Measurements from ENCODE around the gene TMEM17. TPM values are rescaled to one million over a fixed set of nuclear protein-coding genes. Genes with fewer than 3 reads are reported as not detected.

TMEM17 gene
- 0.67 TPM for polyA plus RNA-seq (2012; ENCODE audit: low read depth, missing spikeins)

GRCh38 chr2:62505750-62506420, at the start of gene TMEM17:
TMEM17 (minus strand) TSS chr2:62506195; CDS start chr2:62506129, 66 bp downstream.
- no peak for TF ChIP-seq POLR2AphosphoS5 (IDR thresholded peaks at IDR 0.05; ENCODE audit: low read depth, low read length)
- no peak for TF ChIP-seq SPI1 (IDR thresholded peaks at IDR 0.05; ENCODE audit: low read depth, low read length)
- no peak for TF ChIP-seq POLR2A (IDR thresholded peaks at IDR 0.05; ENCODE audit: low read depth, low read length)
- TF ChIP-seq TAF1 (IDR thresholded peaks at IDR 0.05; ENCODE audit: low read depth, low read length): no peak; the same call in 1 of the 2 replicates
- TF ChIP-seq POU2F2 (IDR thresholded peaks at IDR 0.05; ENCODE audit: low read depth, low read length): no peak
- TF ChIP-seq PAX5 (IDR thresholded peaks at IDR 0.05; ENCODE audit: insufficient read depth, low read length, severe bottlenecking): no peak
- DNase-seq (ENCODE audit: insufficient read length, low spot score) (peak; percentile 60), FAIRE-seq (peak; percentile 95)

- TF ChIP-seq TAF1 (IDR thresholded peaks at IDR 0.05; ENCODE audit: low read depth, low read length) (no peak), POU2F2 (IDR thresholded peaks at IDR 0.05; ENCODE audit: low read depth, low read length) (no peak), POLR2A (IDR thresholded peaks at IDR 0.05; ENCODE audit: low read depth, low read length) (no peak), PAX5 (IDR thresholded peaks at IDR 0.05; ENCODE audit: insufficient read depth, low read length, severe bottlenecking) (no peak), POLR2AphosphoS5 (IDR thresholded peaks at IDR 0.05; ENCODE audit: low read depth, low read length) (no peak), SPI1 (IDR thresholded peaks at IDR 0.05; ENCODE audit: low read depth, low read length) (no peak)
- DNase-seq (ENCODE audit: insufficient read length, low spot score) (no peak), FAIRE-seq (no peak)
These were observed 48.4 kb upstream of the TMEM17 start for GRCh38 chr2:62554440-62554839.

GRCh38 chr2:62550461-62550860, 44.5 kb upstream of the TMEM17 start:
- no peak for FAIRE-seq
- TF ChIP-seq TAF1 (IDR thresholded peaks at IDR 0.05; ENCODE audit: low read depth, low read length) (no peak), POLR2A (IDR thresholded peaks at IDR 0.05; ENCODE audit: low read depth, low read length) (no peak), SPI1 (IDR thresholded peaks at IDR 0.05; ENCODE audit: low read depth, low read length) (no peak), PAX5 (IDR thresholded peaks at IDR 0.05; ENCODE audit: insufficient read depth, low read length, severe bottlenecking) (no peak), POLR2AphosphoS5 (IDR thresholded peaks at IDR 0.05; ENCODE audit: low read depth, low read length) (no peak), POU2F2 (IDR thresholded peaks at IDR 0.05; ENCODE audit: low read depth, low read length) (no peak)
- DNase-seq (ENCODE audit: insufficient read length, low spot score): no peak

- DNase-seq (ENCODE audit: insufficient read length, low spot score) (no peak), FAIRE-seq (no peak)
- no peak for TF ChIP-seq POLR2AphosphoS5 (IDR thresholded peaks at IDR 0.05; ENCODE audit: low read depth, low read length)
- TF ChIP-seq POLR2A (IDR thresholded peaks at IDR 0.05; ENCODE audit: low read depth, low read length): no peak
- TF ChIP-seq POU2F2 (IDR thresholded peaks at IDR 0.05; ENCODE audit: low read depth, low read length): no peak
- no peak for TF ChIP-seq PAX5 (IDR thresholded peaks at IDR 0.05; ENCODE audit: insufficient read depth, low read length, severe bottlenecking)
- no peak for TF ChIP-seq SPI1 (IDR thresholded peaks at IDR 0.05; ENCODE audit: low read depth, low read length)
- TF ChIP-seq TAF1 (IDR thresholded peaks at IDR 0.05; ENCODE audit: low read depth, low read length): no peak
These were observed 41.9 kb upstream of the TMEM17 start for GRCh38 chr2:62547854-62548253.

- DNase-seq (ENCODE audit: insufficient read length, low spot score) (no peak), FAIRE-seq (no peak)
- TF ChIP-seq POLR2A (IDR thresholded peaks at IDR 0.05; ENCODE audit: low read depth, low read length): no peak
- no peak for TF ChIP-seq SPI1 (IDR thresholded peaks at IDR 0.05; ENCODE audit: low read depth, low read length)
These were observed 39.3 kb upstream of the TMEM17 start for GRCh38 chr2:62545261-62545660.

- DNase-seq (ENCODE audit: insufficient read length, low spot score) (no peak), FAIRE-seq (no peak)
- TF ChIP-seq TAF1 (IDR thresholded peaks at IDR 0.05; ENCODE audit: low read depth, low read length): no peak
- TF ChIP-seq SPI1 (IDR thresholded peaks at IDR 0.05; ENCODE audit: low read depth, low read length): no peak
- no peak for TF ChIP-seq POU2F2 (IDR thresholded peaks at IDR 0.05; ENCODE audit: low read depth, low read length)
- no peak for TF ChIP-seq POLR2AphosphoS5 (IDR thresholded peaks at IDR 0.05; ENCODE audit: low read depth, low read length)
- TF ChIP-seq PAX5 (IDR thresholded peaks at IDR 0.05; ENCODE audit: insufficient read depth, low read length, severe bottlenecking): no peak
- no peak for TF ChIP-seq POLR2A (IDR thresholded peaks at IDR 0.05; ENCODE audit: low read depth, low read length)
These were observed 34.6 kb upstream of the TMEM17 start for GRCh38 chr2:62540408-62541168.

- FAIRE-seq: no peak
- DNase-seq (ENCODE audit: insufficient read length, low spot score): no peak
- TF ChIP-seq POLR2A (IDR thresholded peaks at IDR 0.05; ENCODE audit: low read depth, low read length) (no peak), POU2F2 (IDR thresholded peaks at IDR 0.05; ENCODE audit: low read depth, low read length) (no peak), SPI1 (IDR thresholded peaks at IDR 0.05; ENCODE audit: low read depth, low read length) (no peak), TAF1 (IDR thresholded peaks at IDR 0.05; ENCODE audit: low read depth, low read length) (no peak), POLR2AphosphoS5 (IDR thresholded peaks at IDR 0.05; ENCODE audit: low read depth, low read length) (no peak), PAX5 (IDR thresholded peaks at IDR 0.05; ENCODE audit: insufficient read depth, low read length, severe bottlenecking) (no peak)
These were observed 33.8 kb upstream of the TMEM17 start for GRCh38 chr2:62539606-62540407.

- DNase-seq (ENCODE audit: insufficient read length, low spot score) (no peak), FAIRE-seq (no peak)
- TF ChIP-seq TAF1 (IDR thresholded peaks at IDR 0.05; ENCODE audit: low read depth, low read length) (no peak), SPI1 (IDR thresholded peaks at IDR 0.05; ENCODE audit: low read depth, low read length) (no peak), PAX5 (IDR thresholded peaks at IDR 0.05; ENCODE audit: insufficient read depth, low read length, severe bottlenecking) (no peak), POU2F2 (IDR thresholded peaks at IDR 0.05; ENCODE audit: low read depth, low read length) (no peak), POLR2AphosphoS5 (IDR thresholded peaks at IDR 0.05; ENCODE audit: low read depth, low read length) (no peak), POLR2A (IDR thresholded peaks at IDR 0.05; ENCODE audit: low read depth, low read length) (no peak)
These were observed 32.8 kb upstream of the TMEM17 start for GRCh38 chr2:62538756-62539155.

GRCh38 chr2:62537814-62538213, 31.8 kb upstream of the TMEM17 start:
- TF ChIP-seq TAF1 (IDR thresholded peaks at IDR 0.05; ENCODE audit: low read depth, low read length) (no peak), POLR2AphosphoS5 (IDR thresholded peaks at IDR 0.05; ENCODE audit: low read depth, low read length) (no peak), POU2F2 (IDR thresholded peaks at IDR 0.05; ENCODE audit: low read depth, low read length) (no peak), PAX5 (IDR thresholded peaks at IDR 0.05; ENCODE audit: insufficient read depth, low read length, severe bottlenecking) (no peak), POLR2A (IDR thresholded peaks at IDR 0.05; ENCODE audit: low read depth, low read length) (no peak), SPI1 (IDR thresholded peaks at IDR 0.05; ENCODE audit: low read depth, low read length) (no peak)
- DNase-seq (ENCODE audit: insufficient read length, low spot score): no peak
- FAIRE-seq: no peak
